PFSK-1 (cell line): ENCODE results near the gene ZHX3.

Source experiments
- FOXP2 ChIP-seq: optimal IDR thresholded peaks from 2 replicates; pipeline ENCODE3; 2011; ENCODE audit warnings: borderline replicate concordance, control low read depth, inconsistent platforms; ENCODE audit not compliant: insufficient read depth; ENCODE audit errors: extremely low read length, extremely low read depth
- POLR2AphosphoS5 ChIP-seq: IDR thresholded peaks from 2 replicates; pipeline ENCODE4 v1.6.1; 2012; ENCODE audit warnings: low read depth, mild to moderate bottlenecking, control low read depth, low read length, moderate library complexity
- REST ChIP-seq, 2 experiments: IDR thresholded peaks; 2 replicates each; pipeline versions ENCODE4 v1.6.1 to v1.8.0; 2011 to 2012; ENCODE audit warnings: low read depth in 2 of 2, low read length in 2 of 2, control low read depth in 1 of 2, inconsistent platforms in 1 of 2, mild to moderate bottlenecking in 1 of 2, moderate library complexity in 1 of 2; ENCODE audit not compliant: insufficient read depth in 1 of 2
- SIN3A ChIP-seq: IDR thresholded peaks from 2 replicates; pipeline ENCODE4 v1.6.1; 2012; ENCODE audit warnings: mild to moderate bottlenecking, low read length, moderate library complexity, borderline replicate concordance; ENCODE audit not compliant: insufficient read depth
- TAF1 ChIP-seq: IDR thresholded peaks from 2 replicates; pipeline ENCODE4 v1.6.1; 2012; ENCODE audit warnings: low read length, control low read depth, borderline replicate concordance; ENCODE audit not compliant: insufficient read depth

ZHX3 gene

DNA sequence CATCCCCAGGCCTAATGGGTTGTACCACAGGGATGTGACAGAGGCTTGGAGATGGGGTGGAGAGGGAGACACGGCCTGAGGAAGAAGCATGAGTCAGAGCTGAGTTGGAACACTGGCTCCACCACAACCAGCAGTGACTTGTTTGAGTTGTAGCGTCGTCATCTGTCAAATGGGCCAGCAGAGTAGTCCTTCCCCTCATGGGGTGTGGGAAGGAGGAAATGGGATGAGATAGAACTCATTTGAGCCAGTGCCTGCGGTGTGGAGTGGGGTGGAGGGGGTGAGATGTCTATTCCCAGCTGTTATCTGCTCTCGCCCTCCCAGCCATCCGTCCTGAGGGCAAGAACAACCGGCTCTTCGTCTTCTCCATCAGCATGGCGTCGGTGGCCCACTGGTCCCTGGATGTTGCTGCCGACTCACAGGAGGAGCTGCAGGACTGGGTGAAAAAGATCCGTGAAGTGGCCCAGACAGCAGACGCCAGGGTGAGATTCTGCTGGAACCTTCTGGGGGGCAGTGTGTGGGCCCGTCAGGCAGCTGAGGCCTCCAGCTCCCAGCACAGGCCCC lies 147.7 kb downstream of the ZHX3 start:
- TF ChIP-seq POLR2AphosphoS5 (no peak), TAF1 (no peak), REST (IDR thresholded peaks at IDR 0.05; ENCODE audit: insufficient read depth in 1 of 2, low read depth in 2 of 2, low read length in 2 of 2) (no peak), SIN3A (no peak), FOXP2 (no peak)

DNA sequence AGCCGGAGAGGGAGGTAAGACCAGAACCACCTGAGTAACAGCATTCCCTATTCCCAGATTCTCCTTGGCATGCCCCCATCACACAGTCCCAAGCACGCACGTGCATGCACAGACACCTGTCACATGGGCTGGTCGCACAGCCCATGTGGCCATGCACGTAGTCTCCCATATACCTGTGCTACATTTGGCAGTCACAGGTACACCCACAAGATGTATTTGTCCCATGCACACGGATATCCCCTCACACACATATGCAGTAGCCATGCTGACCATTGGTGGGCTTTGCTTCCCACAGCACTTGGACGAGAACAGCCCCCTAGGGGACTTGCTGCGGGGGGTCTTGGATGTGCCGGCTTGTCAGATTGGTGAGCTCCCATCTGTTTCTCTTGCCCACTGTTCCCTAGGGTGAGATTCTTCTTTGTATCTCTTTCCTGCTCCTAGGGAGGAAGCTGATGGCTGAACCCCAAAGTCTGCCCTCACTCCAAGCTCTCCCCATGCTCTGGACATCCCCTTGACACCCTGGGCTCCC lies 148.3 kb downstream of the ZHX3 start:
- no peak for TF ChIP-seq FOXP2
- TF ChIP-seq POLR2AphosphoS5 = no peak
- TF ChIP-seq TAF1 = no peak
- no peak for TF ChIP-seq SIN3A
- TF ChIP-seq REST (IDR thresholded peaks at IDR 0.05; ENCODE audit: insufficient read depth in 1 of 2, low read depth in 2 of 2, low read length in 2 of 2) = no peak

DNA sequence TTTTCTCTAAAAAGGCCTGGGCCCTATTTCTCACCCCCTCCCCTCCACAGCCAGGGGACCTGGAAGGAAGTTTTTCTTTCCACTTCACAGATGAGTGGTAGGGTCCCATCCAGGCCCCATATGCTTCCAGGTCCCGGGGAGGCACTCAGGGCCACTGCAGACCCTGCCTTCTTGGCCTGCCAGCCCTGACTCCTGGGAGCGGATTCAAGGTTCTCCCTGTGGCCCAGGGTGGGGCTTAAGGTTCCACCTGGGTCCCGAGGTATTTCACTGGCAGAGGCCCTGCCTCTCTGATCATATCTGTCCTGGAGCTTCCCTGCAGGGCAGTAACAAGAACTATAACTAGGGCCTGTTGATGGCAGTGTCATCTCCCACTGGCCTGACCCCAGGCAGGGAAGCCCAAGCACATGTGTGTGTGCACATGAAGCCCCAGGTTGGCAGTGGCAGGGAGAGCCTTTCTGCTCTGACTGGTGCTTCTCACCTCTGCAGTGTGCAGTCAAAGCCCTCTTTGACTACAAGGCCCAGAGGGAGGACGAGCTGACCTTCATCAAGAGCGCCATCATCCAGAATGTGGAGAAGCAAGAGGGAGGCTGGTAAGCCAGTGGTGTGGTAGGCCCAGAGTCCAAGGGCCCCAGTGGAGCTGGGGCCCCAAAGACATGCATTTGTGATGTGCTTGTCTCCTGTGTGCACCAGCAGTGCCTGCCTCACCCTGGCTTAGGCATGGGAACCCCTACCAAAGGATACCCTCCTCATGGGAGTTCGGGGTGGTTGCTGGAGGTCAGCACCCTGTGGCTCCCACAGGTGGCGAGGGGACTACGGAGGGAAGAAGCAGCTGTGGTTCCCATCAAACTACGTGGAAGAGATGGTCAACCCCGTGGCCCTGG lies 149.0 kb downstream of the ZHX3 start:
- TF ChIP-seq POLR2AphosphoS5 (no peak), SIN3A (no peak), REST (IDR thresholded peaks at IDR 0.05; ENCODE audit: insufficient read depth in 1 of 2, low read depth in 2 of 2, low read length in 2 of 2) (no peak), FOXP2 (no peak)

GRCh38 chr20:41167481-41168253 lies 149.9 kb downstream of the ZHX3 start:
- TF ChIP-seq FOXP2 (no peak), REST (IDR thresholded peaks at IDR 0.05; ENCODE audit: insufficient read depth in 1 of 2, low read depth in 2 of 2, low read length in 2 of 2) (no peak), TAF1 (no peak)
